GM18870 (cell line): ENCODE data around the gene KIAA1755.

Experiments used
- ATAC-seq: cut with Tn5 transposase; IDR thresholded peaks from one replicate; pipeline ENCODE4 v1.9.1; 2021; ENCODE audit warnings: moderate library complexity; ENCODE audit not compliant: unreplicated experiment

KIAA1755 gene

GRCh38 chr20:38220587-38221118 is 39.9 kb downstream of the KIAA1755 start:
- no peak for ATAC-seq

- no peak for ATAC-seq
These were observed 41.3 kb downstream of the KIAA1755 start for GRCh38 chr20:38219006-38219950.

- no peak for ATAC-seq
These were observed 42.0 kb downstream of the KIAA1755 start for GRCh38 chr20:38218566-38218885.

GRCh38 chr20:38217791-38218565 is 42.6 kb downstream of the KIAA1755 start:
- ATAC-seq = no peak

DNA sequence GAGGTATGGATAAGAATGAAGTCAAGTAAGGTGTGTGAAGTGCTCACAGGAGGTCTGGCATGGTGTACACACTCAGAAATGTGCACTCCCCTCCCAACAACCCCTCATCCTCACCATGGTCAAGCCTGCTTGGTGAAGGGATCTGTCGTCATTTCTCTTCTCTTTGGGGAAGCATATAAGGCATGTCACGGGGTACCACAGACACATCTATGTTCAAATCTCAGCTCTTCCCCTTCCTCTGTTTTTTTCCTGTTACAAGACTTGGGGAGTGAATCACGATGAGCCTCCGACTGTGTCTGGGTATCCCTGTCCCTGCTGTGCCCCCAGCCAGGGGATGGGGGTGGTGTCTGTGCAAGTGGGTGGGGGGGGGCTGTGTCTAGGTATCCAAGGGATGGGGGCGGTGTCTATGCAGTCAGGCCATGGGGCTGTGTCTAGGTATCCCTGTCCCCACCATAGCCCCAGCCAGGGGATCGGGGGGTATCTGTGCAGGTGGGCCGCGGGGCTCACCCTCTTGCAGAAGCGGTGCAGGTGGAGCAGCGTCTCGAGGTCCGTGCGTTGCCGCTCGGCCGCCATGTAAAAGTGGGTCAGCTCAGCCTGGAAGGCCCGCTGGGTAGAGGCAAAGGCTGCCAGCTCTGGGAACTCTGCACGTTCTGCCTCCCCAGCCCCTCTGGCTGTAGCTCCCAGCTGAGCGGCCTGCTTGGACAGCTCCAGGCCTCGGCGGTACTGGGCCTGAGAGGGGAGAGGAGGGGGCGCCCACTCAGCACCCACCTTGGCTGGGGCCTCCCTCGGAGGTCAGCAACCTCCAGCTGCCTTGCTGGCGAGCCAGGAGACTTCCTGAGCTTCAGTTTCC is 43.6 kb downstream of the KIAA1755 start:
- no peak for ATAC-seq

- no peak for ATAC-seq
These were observed 44.3 kb downstream of the KIAA1755 start for GRCh38 chr20:38216201-38216600.

DNA sequence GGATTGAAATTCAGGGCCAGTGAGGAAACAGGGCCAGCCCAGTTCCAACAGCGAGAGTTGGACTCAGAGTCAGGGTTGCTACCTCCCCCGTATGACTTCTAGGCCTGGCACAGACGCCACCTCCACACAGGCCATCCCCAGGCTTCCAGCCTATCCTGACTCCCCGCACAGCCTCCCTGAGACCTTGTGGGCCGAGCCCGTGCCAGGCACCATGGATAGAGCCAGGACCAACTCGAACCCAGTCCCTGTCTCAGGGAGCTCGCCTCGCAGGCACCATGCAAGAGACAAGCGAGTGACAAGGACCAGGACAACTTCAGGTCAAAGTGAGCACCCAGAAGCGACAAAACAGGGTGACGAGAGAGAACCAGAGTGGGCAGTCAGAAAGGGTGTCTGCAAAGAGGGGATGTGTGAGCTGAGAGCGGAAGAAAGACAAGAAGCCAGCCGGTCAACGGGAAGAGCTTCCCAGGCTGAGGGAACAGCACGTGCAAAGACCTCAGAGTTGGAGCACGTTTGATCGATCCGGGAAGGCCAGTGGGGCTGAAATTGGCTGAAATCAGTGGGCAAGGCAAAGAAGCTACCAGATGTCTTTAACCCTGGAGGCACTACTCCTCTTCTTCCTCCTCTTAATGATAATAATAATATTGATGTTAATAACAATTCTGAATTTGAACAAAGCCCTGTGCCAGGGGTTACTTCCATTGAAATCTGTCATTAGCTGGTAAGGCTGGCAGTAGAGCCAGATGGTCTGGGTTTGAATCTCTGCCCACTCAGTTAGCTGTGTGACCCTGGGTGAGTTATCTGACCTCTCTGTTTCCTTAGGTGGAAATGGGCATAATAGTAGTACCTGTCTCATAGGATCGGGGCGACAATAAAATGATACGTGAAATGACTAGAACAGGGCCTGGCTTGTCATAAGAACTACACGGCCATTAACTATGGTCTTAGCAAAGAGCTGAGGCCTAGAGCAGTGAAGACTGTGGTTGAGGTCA is 45.0 kb downstream of the KIAA1755 start:
- no peak for ATAC-seq

DNA sequence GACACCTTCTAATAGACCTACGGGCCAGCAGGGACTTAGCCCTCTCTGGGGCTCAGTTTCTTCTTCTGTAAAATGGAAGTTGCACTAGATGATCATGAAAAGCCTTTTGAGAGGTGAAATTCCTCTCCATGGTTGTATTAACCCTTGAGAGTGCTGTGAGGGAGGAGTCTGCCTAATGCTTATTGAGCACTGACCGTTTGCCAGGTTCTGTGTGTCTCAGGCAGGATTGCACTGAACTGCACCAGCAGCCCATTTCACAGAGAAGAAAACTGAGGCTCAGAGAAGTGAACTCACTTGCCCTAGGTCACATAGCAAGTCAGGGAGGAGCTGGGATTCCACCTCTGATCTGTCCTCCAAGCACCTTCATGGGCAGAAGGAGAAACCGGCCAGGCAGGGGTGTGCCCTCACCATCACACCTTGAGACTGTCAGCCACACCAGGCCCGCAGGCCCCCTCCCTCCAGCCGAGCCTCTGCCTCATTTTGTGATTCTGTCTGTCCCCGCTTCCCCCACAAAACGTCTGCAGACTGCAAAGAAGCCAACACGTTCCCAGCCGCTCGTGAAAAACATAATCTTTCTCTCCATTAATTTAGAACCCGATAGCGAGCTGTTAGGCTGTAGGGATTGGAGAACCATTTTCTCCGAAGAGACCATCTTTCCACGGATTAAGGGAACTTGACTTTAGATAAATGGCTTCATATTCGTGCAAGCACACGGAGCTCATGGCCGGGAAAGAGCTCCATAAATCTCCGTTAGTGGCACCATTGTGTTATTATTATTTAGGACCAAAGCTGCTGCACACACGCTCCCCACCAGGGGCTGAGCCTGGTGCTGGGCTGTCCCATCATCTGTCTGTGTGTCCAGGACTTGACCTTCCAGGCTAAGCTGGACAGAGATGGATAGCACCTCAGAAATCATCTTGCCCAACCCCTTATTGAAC is 46.0 kb downstream of the KIAA1755 start:
- no peak for ATAC-seq

GRCh38 chr20:38213607-38213940 is 47.0 kb downstream of the KIAA1755 start:
- ATAC-seq = no peak

- ATAC-seq = no peak
These were observed 47.5 kb downstream of the KIAA1755 start for GRCh38 chr20:38212806-38213606.

DNA sequence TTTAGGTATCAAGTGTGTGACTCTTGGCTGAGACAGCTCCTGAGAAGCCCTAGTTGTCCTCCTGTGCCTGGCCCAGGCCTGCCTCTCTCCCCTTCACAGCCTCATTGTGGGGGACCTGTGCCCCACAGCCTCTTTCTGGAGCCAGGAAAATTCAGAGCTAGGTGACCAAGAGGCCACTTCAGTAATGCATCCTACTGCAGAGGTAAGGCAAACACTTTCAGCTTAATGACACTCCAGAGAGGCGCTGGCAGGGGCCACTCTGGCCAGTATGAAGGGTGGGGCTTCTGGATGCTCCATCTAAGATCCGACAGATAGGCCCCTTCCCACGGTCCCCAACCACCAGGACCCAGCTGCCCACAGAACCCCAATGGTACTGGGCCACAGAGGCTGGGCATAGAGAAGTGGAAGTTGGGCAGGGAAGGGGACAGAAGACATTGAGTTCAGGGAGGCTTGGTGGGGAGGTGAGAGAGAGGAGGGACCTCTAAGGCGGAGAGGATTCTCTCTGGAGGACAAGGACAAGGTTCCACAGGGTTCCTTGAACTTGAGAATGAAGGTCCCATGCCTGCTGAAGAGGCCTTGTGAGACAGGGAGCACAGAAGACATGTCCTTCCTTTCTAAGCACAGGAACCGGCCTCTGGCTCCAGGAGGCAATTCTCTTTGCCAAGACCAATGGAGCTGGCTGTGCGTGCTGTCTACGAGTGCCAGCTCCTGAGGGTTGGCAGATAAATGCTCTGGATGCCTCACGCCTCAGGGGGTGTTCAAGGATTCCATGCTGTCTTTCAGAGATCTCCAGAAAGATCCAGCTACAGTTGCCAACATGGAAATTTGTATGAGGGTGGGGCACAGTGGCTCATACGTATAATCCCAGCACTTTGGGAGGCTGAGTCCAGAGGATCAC is 49.1 kb downstream of the KIAA1755 start:
- ATAC-seq = no peak

DNA sequence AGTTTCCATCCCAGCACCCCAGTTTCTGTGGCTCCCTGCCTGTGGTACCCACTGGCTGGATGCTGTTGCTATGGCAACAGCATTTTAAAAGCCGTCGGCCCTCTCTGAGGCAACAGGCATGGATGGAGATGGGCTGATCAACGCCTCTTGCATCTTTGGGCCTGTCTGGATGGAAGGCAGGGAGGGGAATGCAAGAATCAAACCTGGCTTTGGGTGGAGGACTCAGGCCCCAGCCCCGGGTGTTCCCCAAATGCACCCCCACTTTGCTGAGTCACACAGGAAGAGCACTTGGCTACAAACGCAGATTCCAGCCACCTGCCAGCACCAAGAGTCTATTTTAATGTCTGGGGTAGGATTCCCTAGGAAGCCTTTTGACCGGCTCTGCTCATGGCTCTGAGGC is 49.8 kb downstream of the KIAA1755 start:
- no peak for ATAC-seq

GRCh38 chr20:38209736-38210405 is 50.7 kb downstream of the KIAA1755 start:
- no peak for ATAC-seq

DNA sequence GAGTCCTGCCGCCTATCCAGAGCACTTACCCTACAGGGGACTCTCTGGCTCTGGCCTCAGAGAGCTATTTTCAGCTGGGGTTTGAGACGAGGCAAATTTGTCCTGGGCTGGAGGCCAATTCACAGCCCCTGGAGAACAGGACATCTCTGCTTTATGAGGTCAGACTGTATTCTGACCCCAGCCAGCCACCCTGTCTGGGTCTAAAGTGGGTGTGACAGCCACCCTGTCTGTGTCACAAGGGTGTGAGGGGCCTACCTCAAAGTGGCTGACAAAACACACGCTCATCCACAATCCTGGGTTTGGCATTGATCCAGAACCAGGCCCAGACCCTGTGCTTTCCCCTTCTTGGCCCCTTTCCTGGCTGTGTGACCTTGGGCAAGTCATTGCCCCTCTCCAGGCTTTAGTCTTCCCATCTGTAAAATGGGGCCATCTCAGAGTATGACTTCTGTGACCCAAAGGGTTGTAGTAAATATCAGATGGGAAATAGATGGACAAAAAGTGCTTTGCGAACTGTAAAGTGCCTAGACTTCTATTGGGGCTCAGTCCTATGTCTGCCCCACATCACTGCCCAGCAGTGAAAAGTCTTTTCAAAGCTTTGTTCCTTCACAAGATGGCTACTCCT is 51.4 kb downstream of the KIAA1755 start:
- ATAC-seq = no peak

DNA sequence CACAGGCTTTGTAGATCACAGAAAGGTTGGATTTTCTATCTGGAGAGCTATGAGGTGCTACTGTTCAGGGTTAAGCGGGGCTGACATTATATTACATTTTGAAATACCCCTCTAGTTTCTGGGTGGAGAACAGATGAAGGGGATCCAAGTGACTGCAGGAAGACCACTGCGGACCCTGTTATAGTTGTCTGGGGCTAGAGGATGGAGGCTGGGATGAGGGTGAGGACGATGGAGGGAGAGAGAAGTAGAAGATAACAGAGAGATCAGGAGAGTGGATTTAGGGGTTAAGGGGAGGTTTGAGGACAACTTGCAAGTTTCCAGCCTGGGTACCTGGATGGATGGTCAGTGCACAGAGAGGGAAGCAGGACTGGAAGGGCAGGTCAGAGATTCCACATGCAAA is 52.0 kb downstream of the KIAA1755 start:
- ATAC-seq = no peak

DNA sequence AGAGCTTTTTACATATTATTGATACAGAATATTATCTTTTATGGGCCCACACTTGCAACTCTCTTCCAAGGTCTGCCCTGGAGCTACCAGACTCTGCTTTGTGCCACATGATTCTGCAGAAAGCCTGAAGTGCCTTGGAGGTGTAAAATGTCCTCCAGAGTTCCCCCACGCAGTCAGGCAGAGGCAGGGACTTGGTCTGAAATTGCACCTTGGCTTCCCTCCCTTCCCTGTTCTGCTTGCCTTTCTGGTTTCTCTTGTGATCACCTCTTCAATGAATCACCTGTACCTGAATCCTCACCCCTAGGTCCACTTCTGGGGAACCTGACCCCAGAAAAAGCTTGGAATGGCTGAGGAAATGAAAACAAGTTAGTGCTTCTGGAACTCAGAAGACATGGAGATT is 52.4 kb downstream of the KIAA1755 start:
- no peak for ATAC-seq
